ENCODE measurements around the gene ARMC8. TPM values are rescaled to one million over a fixed set of nuclear protein-coding genes. Genes with fewer than 3 reads are reported as not detected.
"Not testable (repeated sequence)": the region's sequence is repeated elsewhere in the genome, so short reads cannot be mapped to it uniquely, and the experiment has no call there.

Gene ARMC8, protein sequence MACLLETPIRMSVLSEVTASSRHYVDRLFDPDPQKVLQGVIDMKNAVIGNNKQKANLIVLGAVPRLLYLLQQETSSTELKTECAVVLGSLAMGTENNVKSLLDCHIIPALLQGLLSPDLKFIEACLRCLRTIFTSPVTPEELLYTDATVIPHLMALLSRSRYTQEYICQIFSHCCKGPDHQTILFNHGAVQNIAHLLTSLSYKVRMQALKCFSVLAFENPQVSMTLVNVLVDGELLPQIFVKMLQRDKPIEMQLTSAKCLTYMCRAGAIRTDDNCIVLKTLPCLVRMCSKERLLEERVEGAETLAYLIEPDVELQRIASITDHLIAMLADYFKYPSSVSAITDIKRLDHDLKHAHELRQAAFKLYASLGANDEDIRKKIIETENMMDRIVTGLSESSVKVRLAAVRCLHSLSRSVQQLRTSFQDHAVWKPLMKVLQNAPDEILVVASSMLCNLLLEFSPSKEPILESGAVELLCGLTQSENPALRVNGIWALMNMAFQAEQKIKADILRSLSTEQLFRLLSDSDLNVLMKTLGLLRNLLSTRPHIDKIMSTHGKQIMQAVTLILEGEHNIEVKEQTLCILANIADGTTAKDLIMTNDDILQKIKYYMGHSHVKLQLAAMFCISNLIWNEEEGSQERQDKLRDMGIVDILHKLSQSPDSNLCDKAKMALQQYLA
- 27.1 and 42.5 TPM in 2 replicates for total RNA-seq

DNA sequence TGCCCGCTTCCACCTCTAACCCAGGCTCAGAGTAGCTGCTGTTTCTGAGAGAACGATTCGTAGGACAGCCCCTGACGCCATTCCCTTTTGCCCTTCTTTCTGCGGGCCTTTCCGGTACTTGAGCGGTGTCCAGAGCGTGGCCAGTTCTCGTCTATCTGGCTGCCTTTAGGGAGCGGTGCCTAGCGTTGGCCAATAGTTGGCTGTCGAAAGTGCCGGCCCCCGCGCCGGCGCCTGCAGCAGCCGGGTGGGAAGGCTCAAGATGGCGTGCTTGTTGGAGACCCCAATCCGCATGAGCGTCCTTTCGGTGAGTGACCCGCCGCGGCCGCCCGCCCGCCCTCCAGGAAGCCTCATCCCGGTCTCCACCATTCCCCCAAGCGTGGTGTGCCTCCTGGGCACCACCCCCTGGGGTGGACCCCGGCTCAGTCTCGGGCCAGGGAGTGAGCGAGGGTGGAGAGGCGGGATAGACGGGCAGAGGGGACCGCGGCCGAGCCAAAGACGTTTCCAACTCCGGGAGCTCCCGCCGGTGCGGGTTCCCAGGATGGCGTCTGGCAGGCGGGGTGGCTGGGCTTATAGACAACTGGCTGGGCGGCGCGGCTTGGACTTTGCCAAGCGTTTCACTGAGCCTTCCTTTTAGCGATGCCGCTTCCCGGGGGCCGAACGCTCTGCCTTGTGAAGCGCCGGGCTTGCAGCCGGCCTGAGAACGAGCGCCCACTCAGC lies at the start of gene ARMC8:
TSS of gene ARMC8 (plus strand) at position 6 of the 717 bp plus-strand sequence. CDS start at position 260, 254 bp downstream.
- TF ChIP-seq, protein P1, sequence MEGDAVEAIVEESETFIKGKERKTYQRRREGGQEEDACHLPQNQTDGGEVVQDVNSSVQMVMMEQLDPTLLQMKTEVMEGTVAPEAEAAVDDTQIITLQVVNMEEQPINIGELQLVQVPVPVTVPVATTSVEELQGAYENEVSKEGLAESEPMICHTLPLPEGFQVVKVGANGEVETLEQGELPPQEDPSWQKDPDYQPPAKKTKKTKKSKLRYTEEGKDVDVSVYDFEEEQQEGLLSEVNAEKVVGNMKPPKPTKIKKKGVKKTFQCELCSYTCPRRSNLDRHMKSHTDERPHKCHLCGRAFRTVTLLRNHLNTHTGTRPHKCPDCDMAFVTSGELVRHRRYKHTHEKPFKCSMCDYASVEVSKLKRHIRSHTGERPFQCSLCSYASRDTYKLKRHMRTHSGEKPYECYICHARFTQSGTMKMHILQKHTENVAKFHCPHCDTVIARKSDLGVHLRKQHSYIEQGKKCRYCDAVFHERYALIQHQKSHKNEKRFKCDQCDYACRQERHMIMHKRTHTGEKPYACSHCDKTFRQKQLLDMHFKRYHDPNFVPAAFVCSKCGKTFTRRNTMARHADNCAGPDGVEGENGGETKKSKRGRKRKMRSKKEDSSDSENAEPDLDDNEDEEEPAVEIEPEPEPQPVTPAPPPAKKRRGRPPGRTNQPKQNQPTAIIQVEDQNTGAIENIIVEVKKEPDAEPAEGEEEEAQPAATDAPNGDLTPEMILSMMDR (IDR thresholded peaks at IDR 0.05; ENCODE audit: insufficient read depth, low read length, poor library complexity, severe bottlenecking), result no peak
- peak within 1 kb of the TSS; percentile 88 for H3K4me3 ChIP-seq (ENCODE audit: low read depth, low read length)
- H3K27me3 ChIP-seq (ENCODE audit: control insufficient read depth, insufficient read depth, low read length), result no peaks in the 10 kb centered on the region
- H3K36me3 ChIP-seq (ENCODE audit: control insufficient read depth, insufficient read depth, low read length), result no peaks in the 10 kb centered on the region
- no peak for DNase-seq (ENCODE audit: low read depth)

DNA sequence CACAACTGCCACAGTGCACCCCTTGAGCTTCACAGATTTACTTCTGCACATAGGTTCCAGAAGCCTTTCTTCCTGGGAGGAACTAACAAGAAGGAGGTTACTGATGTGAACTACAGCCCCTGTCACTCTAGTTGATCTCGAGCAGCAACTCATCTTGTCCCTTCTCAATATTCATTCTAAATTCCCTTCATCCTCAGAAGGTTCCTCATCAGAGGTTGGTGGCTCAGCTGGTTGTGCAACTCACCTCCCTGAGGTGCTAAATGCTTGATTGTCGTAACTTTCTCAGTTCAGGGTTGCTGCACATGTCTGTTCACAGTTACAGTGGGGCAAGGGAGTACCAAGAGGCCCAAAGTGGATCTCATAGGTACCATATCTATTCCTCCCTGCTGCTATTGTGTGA lies 49.2 kb upstream of the ARMC8 start:
- Histone ChIP-seq H3K36me3 (ENCODE audit: control insufficient read depth, insufficient read depth, low read length) (no peaks in the 10 kb centered on the region), H3K27me3 (ENCODE audit: control insufficient read depth, insufficient read depth, low read length) (no peaks in the 10 kb centered on the region), H3K4me3 (ENCODE audit: low read depth, low read length) (no peak overlapping the region)
- TF ChIP-seq, protein P1 (IDR thresholded peaks at IDR 0.05; ENCODE audit: insufficient read depth, low read length, poor library complexity, severe bottlenecking), result no peak
- DNase-seq (ENCODE audit: low read depth), result no peak

DNA sequence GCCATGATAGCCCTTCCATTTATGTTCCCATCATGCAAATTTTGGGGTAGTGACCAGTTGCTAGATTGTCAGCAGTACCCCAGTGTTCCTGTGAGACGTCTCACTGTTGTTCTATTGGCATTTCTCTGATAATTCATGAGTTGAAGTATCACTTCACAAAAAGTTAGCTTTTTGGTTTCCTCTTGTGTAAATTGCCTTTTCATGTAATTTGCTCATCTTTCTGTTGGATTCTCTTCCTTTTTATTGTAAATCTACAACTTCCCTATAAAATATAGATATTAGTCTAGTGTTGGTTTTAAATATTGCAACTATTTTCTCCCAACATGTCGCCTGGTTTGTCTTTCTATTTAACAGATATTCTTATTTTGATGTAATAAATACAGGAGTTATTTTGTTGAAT lies 47.4 kb upstream of the ARMC8 start:
- no peak for DNase-seq (ENCODE audit: low read depth)
- Histone ChIP-seq H3K27me3 (ENCODE audit: control insufficient read depth, insufficient read depth, low read length) (no peaks in the 10 kb centered on the region), H3K4me3 (ENCODE audit: low read depth, low read length) (no peak overlapping the region), H3K36me3 (ENCODE audit: control insufficient read depth, insufficient read depth, low read length) (no peaks in the 10 kb centered on the region)
- TF ChIP-seq, protein P1 (IDR thresholded peaks at IDR 0.05; ENCODE audit: insufficient read depth, low read length, poor library complexity, severe bottlenecking), result no peak

DNA sequence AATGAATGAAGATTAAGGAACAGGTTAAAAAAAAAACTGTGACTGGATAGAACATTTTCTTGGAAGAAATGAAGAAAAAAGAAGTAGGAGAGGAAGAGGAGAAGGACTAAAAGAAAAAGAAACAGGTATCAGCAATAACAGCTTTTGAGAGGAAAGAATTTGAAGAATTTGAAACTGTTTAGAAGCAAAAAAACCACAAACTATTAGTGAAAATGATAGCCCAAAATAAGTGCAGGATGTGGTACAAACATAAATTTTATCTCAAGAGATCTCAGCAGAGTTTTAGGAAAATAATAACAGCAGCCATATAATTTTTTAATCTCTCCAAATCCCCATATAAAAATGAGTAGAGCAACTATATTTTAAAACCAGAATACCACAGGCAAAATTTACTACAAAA lies 46.2 kb upstream of the ARMC8 start:
- no peaks in the 10 kb centered on the region for H3K27me3 ChIP-seq (ENCODE audit: control insufficient read depth, insufficient read depth, low read length)
- no peak overlapping the region for H3K4me3 ChIP-seq (ENCODE audit: low read depth, low read length)
- TF ChIP-seq, protein P1 (IDR thresholded peaks at IDR 0.05; ENCODE audit: insufficient read depth, low read length, poor library complexity, severe bottlenecking), result no peak
- no peak for DNase-seq (ENCODE audit: low read depth)
- H3K36me3 ChIP-seq (ENCODE audit: control insufficient read depth, insufficient read depth, low read length), result no peaks in the 10 kb centered on the region

DNA sequence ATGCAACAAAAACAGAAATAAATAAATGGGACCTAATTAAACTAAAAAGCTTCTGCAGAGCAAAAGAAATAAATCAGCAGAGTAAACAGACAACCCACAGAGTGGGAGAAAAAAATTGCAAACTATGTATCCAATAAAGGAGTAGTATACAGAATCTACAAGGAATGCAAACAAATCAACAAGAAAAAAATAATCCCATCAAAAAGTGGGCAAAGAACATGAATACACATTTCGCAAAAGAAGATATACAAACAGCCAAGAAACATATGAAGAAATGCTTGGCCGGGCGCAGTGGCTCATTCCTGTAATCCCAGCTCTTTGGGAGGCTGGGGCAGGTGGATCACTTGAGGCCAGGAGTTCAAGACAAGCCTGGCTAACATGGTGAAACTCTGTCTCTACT lies 44.9 kb upstream of the ARMC8 start:
- DNase-seq (ENCODE audit: low read depth); H3K27me3 ChIP-seq (ENCODE audit: control insufficient read depth, insufficient read depth, low read length); H3K36me3 ChIP-seq (ENCODE audit: control insufficient read depth, insufficient read depth, low read length); H3K4me3 ChIP-seq (ENCODE audit: low read depth, low read length): not testable (repeated sequence)

DNA sequence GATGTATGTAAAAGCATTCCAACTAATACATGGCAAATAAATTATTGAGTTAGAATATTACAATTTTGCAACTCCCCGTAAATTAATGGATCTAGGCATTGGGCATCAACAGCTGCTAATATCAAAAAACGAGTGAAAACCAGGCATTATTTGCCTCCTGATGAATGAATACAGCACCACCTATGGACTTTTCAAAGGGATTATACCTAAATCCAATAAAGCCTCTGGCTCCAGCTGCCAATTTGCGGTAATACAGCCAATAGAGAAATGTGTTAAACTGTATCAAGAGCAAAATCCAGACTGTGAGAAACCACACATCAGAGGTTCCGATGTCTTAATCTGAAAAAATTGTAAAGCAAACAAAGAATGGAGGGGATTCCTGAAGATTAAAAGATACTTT lies 38.6 kb upstream of the ARMC8 start:
- no peak for DNase-seq (ENCODE audit: low read depth)
- Histone ChIP-seq H3K4me3 (ENCODE audit: low read depth, low read length) (no peak overlapping the region), H3K36me3 (ENCODE audit: control insufficient read depth, insufficient read depth, low read length) (no peaks in the 10 kb centered on the region), H3K27me3 (ENCODE audit: control insufficient read depth, insufficient read depth, low read length) (no peaks in the 10 kb centered on the region)
- TF ChIP-seq, protein P1 (IDR thresholded peaks at IDR 0.05; ENCODE audit: insufficient read depth, low read length, poor library complexity, severe bottlenecking), result no peak
